CD4-positive, alpha-beta T cell treated with Interleukin-21 for 1 hour (primary cell): ENCODE measurements around the gene ASCC3.

ENCODE experiments used
- DNase-seq: peaks from one replicate; pipeline ENCODE4 v3.0.0-alpha.2; 2020

The ASCC3 gene

GRCh38 chr6:100565439-100566104, 315.6 kb downstream of the ASCC3 start:
- no peak for DNase-seq

GRCh38 chr6:100559859-100560258, 321.3 kb downstream of the ASCC3 start:
- DNase-seq, result no peak

GRCh38 chr6:100554228-100554627, 326.9 kb downstream of the ASCC3 start:
- no peak for DNase-seq

- DNase-seq, result no peak
These were observed 327.9 kb downstream of the ASCC3 start for GRCh38 chr6:100553243-100553642.

- no peak for DNase-seq
These were observed 331.5 kb downstream of the ASCC3 start for GRCh38 chr6:100549406-100550167.

GRCh38 chr6:100538086-100538485, 343.0 kb downstream of the ASCC3 start:
- DNase-seq, result no peak

GRCh38 chr6:100518588-100518987, 362.5 kb downstream of the ASCC3 start:
- no peak for DNase-seq

GRCh38 chr6:100517633-100518032, 363.5 kb downstream of the ASCC3 start:
- DNase-seq, result no peak

- no peak for DNase-seq
These were observed 364.0 kb downstream of the ASCC3 start for GRCh38 chr6:100517106-100517505.

GRCh38 chr6:100514660-100515059, 366.5 kb downstream of the ASCC3 start:
- DNase-seq, result no peak

- DNase-seq, result no peak
These were observed 368.8 kb downstream of the ASCC3 start for GRCh38 chr6:100512203-100512862.

GRCh38 chr6:100509101-100509500, 372.0 kb downstream of the ASCC3 start:
- no peak for DNase-seq

- no peak for DNase-seq
These were observed 374.5 kb downstream of the ASCC3 start for GRCh38 chr6:100506651-100507050.

GRCh38 chr6:100504786-100505737, 376.1 kb downstream of the ASCC3 start:
- DNase-seq, result no peak

- DNase-seq, result no peak
These were observed 378.0 kb downstream of the ASCC3 start for GRCh38 chr6:100503043-100503705.

- DNase-seq, result no peak
These were observed 387.8 kb downstream of the ASCC3 start for GRCh38 chr6:100493206-100493888.

GRCh38 chr6:100491952-100492670, 389.0 kb downstream of the ASCC3 start:
- DNase-seq, result no peak

GRCh38 chr6:100490065-100490464, 391.1 kb downstream of the ASCC3 start:
- DNase-seq, result no peak

GRCh38 chr6:100488244-100488643, 392.9 kb downstream of the ASCC3 start:
- no peak for DNase-seq

GRCh38 chr6:100487638-100488037, 393.5 kb downstream of the ASCC3 start:
- DNase-seq, result no peak

GRCh38 chr6:100485268-100485667, 395.9 kb downstream of the ASCC3 start:
- no peak for DNase-seq
